Transverse colon (tissue), 4 donors: Measurements from ENCODE around the gene RPS15A.

Experiments
- CTCF ChIP-seq, 5 experiments: fragments of 200-600 bp in 3 of 5; fragments of 450-650 bp in 2 of 5; sonication (generic) in 3 of 5; IDR thresholded peaks; 1 replicate in 2 of 5; 2 replicates in 3 of 5; pipeline ENCODE4 v1.5.1; 2016 to 2017; ENCODE audit warnings: antibody characterized with exemption in 5 of 5, inconsistent platforms in 3 of 5, mild to moderate bottlenecking in 2 of 5, moderate library complexity in 1 of 5
- POLR2A ChIP-seq: fragments of 450-650 bp; IDR thresholded peaks from one replicate; pipeline ENCODE4 v1.6.1; 2016; ENCODE audit warnings: antibody characterized with exemption, mild to moderate bottlenecking, moderate library complexity
- POLR2AphosphoS5 ChIP-seq, 3 donors: sonication (generic); formaldehyde crosslinking; IDR thresholded peaks; one replicate each; pipeline ENCODE4 v1.6.1; 2016; ENCODE audit warnings: antibody characterized with exemption in 3 of 3

- TF ChIP-seq POLR2A (no peak), CTCF (IDR thresholded peaks at IDR 0.05) (no peak), POLR2AphosphoS5 (IDR thresholded peaks at IDR 0.05) (no peak)
Observed at GRCh38 chr16:18805257-18805773, 15.2 kb upstream of the RPS15A start.
